ENCODE results near the gene SMCO2.

Gene SMCO2

DNA sequence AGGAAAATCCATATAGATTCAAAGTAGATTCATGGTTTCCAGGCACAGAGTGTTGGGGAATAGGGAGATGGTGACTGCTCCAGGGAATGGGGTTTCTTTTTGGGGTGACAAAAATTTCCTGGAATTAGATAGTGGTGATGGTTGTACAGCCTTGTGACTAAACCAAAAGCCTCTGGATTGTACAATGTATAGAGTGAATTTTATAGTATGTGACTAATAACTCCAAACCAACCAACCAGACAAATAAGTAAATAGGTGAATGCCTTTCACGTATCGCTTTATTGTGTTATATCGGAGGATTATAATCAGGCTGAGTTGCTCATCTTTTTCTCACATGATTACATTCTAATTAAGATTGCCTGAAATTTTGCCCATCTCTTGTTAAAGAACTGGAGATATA is 52.8 kb downstream of the SMCO2 start:
- DNase-seq (ENCODE audit: low read depth in 2 of 2): no peak

DNA sequence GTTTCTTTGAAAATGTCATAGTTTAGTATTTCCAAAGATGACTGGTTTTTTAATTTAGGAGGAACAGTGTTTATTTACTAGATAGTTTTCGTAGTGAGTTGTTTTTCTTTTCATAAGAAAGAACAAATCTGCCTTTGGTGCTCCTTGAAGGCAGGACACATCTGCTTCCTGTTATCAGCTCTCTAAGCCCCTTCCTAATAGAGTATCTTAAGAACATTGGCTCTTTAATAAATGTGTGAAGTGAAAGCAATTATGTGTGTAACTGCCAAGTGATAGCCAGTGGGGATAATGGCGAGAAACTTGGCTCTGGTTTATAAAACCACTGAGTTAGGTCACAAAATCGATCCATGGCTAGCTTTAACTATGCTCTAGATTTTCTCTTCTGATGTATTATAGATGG is 54.0 kb downstream of the SMCO2 start:
- DNase-seq (ENCODE audit: low read depth in 2 of 2): no peak

- no peak for DNase-seq (ENCODE audit: low read depth in 2 of 2)
These were observed 55.5 kb downstream of the SMCO2 start for GRCh38 chr12:27502021-27502435.

DNA sequence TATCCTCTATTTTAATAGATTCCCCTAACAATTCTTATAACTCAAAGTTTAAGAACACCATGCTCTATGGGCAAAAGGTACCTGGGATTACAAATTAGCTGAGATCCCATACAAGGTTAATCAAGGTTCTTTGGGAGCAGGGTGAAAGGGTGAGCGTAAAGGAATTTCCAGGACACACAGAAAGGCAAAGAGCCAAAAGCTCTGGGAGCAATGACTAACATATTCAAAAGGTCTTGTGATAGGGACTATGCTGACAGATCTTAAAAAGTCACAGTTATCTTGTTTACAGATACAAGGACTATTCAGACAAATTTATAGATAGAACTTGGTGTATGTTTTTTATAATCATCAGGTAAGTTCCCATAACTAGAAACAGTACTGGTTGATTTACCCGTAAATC is 58.0 kb downstream of the SMCO2 start:
- DNase-seq (ENCODE audit: low read depth in 2 of 2): no peak

GRCh38 chr12:27505109-27505508 is 58.6 kb downstream of the SMCO2 start:
- no peak for DNase-seq (ENCODE audit: low read depth in 2 of 2)

- no peak for DNase-seq (ENCODE audit: low read depth in 2 of 2)
These were observed 59.2 kb downstream of the SMCO2 start for GRCh38 chr12:27505761-27506160.

DNA sequence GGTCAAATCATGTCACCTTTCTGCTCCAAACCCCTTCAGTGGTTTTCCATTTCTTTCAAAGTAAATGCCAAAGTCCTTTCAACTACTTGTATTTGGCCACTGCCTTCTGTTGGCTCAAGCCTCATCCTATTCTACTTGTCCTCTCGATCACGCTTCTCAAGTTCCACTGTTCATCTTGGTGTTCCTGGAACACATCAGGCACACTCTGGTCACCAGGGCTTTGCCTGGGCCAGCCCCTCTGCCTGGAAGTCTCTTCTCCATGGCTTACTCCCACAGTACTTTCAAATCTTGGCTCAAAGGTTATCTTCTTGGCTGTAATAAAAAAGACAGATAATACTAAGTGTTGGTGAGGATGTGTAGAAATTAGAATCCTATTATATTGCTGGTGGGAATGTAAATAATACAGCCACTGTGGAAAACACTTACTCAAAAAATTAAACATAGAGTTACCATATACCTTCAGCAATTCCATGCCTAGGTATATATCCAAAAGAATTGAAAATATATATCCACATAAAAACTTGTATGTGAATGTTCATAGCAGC is 60.2 kb downstream of the SMCO2 start:
- DNase-seq (ENCODE audit: low read depth in 2 of 2): no peak

GRCh38 chr12:27508736-27509431 is 62.3 kb downstream of the SMCO2 start:
- no peak for DNase-seq (ENCODE audit: low read depth in 2 of 2)

GRCh38 chr12:27511031-27511722 is 64.6 kb downstream of the SMCO2 start:
- no peak for DNase-seq (ENCODE audit: low read depth in 2 of 2)

DNA sequence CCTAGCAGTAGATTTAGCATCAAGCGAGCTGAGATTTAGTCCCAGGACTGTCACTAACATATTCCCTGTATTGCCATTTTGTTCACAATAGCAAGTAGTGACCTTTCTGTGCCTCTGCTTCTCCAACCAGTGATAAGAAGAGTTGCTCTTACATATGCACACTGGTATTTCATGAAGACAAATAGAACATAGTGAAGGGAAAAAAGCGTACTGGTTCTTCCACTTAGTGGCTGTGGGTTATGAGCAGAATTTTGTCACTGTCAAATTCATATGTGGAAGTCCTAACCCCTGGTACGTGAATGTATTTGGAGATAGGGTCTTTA is 65.1 kb downstream of the SMCO2 start:
- DNase-seq (ENCODE audit: low read depth in 2 of 2): no peak

- no peak for DNase-seq (ENCODE audit: low read depth in 2 of 2)
These were observed 66.8 kb downstream of the SMCO2 start for GRCh38 chr12:27513155-27513824.

DNA sequence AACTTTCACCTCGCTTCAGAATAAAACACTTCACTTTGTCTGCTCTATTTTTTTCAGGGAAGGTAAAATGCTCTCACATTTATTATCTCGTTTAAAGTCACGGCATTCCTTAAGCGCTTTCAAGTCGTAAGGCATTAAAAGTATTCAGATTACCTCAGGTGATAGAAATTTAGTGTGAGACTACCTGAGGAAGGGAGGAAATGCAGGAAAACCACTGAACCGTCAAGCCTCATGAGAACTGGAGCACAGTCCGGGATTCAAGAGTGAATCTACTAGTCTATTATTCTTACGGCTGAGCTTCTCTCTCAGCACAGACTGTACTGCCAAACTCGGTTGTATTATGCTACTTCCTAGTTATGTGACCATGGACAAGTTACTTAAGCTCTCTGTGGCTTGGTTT is 69.1 kb downstream of the SMCO2 start:
- DNase-seq (ENCODE audit: low read depth in 2 of 2): no peak

GRCh38 chr12:27516625-27517024 is 70.1 kb downstream of the SMCO2 start:
- no peak for DNase-seq (ENCODE audit: low read depth in 2 of 2)

- no peak for DNase-seq (ENCODE audit: low read depth in 2 of 2)
These were observed 71.0 kb downstream of the SMCO2 start for GRCh38 chr12:27517546-27517945.

DNA sequence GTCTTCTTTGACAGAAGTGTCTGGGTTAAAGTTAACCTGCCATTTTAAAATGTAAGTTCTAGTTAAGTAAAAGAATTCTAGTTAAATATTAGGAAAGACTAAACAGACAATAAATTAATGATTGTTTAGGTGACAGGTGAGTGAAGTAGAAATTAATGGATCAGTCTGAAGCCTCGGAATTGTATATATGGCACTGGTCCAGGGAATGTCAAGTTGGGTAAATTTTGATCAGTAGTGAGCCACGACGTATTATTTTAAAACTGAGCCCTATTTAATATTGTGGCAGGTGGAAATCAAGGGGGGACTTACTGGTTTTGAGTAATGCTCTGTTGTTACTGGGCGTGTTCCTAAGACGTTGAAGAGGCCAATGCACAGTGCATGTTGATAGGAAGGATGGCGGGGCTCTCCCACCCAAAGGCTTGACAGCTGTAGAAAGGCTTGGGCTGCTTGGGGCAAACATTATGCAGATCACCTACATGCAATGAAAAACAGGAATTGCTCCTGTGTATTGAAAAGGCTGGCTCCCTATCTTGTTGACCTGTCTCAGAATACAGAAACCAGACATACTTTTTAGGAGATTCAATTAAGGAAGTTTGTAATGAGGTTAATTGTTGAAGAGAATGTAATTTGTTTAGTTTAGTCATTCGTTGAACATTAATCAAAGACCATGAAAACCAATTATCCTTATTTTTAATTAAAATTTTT is 71.6 kb downstream of the SMCO2 start:
- DNase-seq (ENCODE audit: low read depth in 2 of 2): no peak

GRCh38 chr12:27521066-27521465 is 74.5 kb downstream of the SMCO2 start:
- DNase-seq (ENCODE audit: low read depth in 2 of 2): no peak

GRCh38 chr12:27521981-27522380 is 75.4 kb downstream of the SMCO2 start:
- no peak for DNase-seq (ENCODE audit: low read depth in 2 of 2)

DNA sequence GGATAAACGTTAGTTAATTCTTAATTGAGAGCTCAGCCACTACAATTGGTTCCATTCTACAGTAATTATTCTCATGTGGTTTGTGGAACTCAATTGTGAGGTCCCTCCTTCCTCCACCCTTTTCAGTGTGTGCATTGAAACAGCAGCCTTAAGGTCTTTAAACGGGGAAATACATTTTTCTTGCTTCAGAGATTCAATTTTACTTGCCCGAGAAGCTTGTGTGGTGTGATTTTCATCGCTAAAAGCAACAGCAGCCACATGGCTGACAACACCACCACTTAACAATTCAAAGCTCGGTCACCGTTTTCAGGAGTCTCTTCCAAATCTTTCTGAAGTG is 76.7 kb downstream of the SMCO2 start:
- no peak for DNase-seq (ENCODE audit: low read depth in 2 of 2)

DNA sequence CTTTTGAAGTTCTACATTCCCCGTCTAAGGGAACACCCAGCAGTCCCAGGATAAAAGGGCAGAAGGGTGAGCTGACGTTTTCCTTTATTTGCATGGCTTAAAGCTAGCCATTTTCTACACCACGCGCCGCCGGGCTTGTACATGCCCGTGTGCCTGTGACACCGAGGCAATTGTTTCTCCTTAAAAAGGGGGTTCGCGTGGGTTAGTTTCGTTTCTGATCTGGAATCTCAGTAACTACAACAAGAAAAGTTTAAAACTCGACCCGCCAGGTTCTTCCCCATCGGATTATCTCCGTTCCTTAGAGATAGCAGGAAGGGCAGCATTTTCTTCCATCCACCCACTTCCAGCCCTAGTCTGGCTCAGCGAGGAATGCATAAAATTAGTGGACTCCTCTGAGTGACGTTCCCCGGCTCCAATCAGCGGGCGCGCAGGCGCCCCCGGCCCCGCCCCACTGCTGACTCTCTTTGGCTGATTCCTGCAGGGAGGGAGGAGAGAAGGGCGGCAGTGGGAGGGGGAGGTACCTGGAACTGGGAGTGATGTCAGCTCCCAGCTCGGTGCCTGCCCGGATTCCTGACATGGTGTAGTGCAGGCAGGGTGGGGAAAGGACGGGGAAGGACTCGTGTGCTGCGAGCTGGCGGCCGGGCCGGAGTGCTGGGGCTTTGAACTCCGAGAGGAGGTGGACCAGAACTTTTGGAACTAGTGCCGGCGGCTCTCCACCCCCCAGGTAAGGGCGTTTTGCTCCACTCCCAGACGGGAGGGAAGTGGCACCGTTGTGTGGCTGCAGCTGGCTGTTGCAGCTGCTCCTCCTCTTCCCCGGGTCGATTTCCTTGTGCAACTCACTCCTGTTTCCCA is 77.3 kb downstream of the SMCO2 start, which contains the start of gene PPFIBP1:
Gene PPFIBP1, plus strand, starts transcription at position 565 of the 852 bp plus-strand sequence. CDS start 109,191 bp downstream, outside the sequence.
- DNase-seq (ENCODE audit: low read depth in 2 of 2): peak; percentile 93 to 99

- DNase-seq (ENCODE audit: low read depth in 2 of 2): no peak
These were observed 77.9 kb downstream of the SMCO2 start for GRCh38 chr12:27524494-27524835.

Measured in stimulated activated CD8-positive, alpha-beta memory T cell treated with anti-CD3 and anti-CD28 coated beads, Interleukin-2, amount 100 ng/mL, for 48 hours (primary cell).